CD14-positive monocyte (primary cell): ENCODE results near the gene GYG1. TPM values are rescaled to one million over a fixed set of nuclear protein-coding genes. Genes with fewer than 3 reads are reported as not detected.
A peak's percentile ranks its signal among the peaks of the same experiment; 100 is the strongest.

Source experiments
- DNase-seq, 3 donors: peaks; one replicate each; pipeline ENCODE4 v3.0.0-alpha.2; 2011 to 2022
- H2AFZ ChIP-seq: 2 replicates; pipeline ENCODE4 v1.6.0; 2012; ENCODE audit warnings: mild to moderate bottlenecking, low read depth, low read length, inconsistent platforms; ENCODE audit not compliant: insufficient read depth, poor library complexity, severe bottlenecking
- H3K27ac ChIP-seq, 2 donors: 1 replicate in 1 of 2; 2 replicates in 1 of 2; pipeline ENCODE4 v1.5.1; 2012 to 2013; ENCODE audit warnings: low read length in 2 of 2, control low read depth in 1 of 2, inconsistent platforms in 1 of 2, low read depth in 1 of 2, mild to moderate bottlenecking in 1 of 2
- H3K27me3 ChIP-seq, 2 donors: one replicate each; pipeline versions ENCODE4 v1.6.0 to v1.6.1; 2011 to 2013; ENCODE audit warnings: low read length in 2 of 2; ENCODE audit not compliant: control insufficient read depth in 2 of 2, insufficient read depth in 2 of 2
- H3K36me3 ChIP-seq, 2 donors: replicated peaks in 1 of 2; 1 replicate in 1 of 2; 2 replicates in 1 of 2; pipeline versions ENCODE4 v1.5.1 to v1.6.1; 2012 to 2013; ENCODE audit warnings: low read length in 2 of 2, control low read depth in 1 of 2, inconsistent platforms in 1 of 2, mild to moderate bottlenecking in 1 of 2; ENCODE audit not compliant: insufficient read depth in 2 of 2, control insufficient read depth in 1 of 2
- H3K4me1 ChIP-seq, 2 donors: 1 replicate in 1 of 2; 2 replicates in 1 of 2; pipeline versions ENCODE4 v1.5.1 to v1.6.1; 2012 to 2013; ENCODE audit warnings: low read length in 2 of 2, control low read depth in 1 of 2, inconsistent platforms in 1 of 2, mild to moderate bottlenecking in 1 of 2, moderate library complexity in 1 of 2; ENCODE audit not compliant: insufficient read depth in 2 of 2, control insufficient read depth in 1 of 2
- H3K4me2 ChIP-seq: replicated peaks from 2 replicates; pipeline ENCODE3; 2012; ENCODE audit warnings: low read length, moderate library complexity, mild to moderate bottlenecking; ENCODE audit not compliant: poor library complexity, severe bottlenecking; ENCODE audit errors: extremely low read depth
- H3K4me3 ChIP-seq, 3 experiments: fragments of 200-600 bp in 1 of 3; sonication (generic) in 1 of 3; replicated peaks in 1 of 3; 1 replicate in 2 of 3; 2 replicates in 1 of 3; pipeline ENCODE4 v1.5.1; 2011 to 2013; ENCODE audit warnings: low read length in 3 of 3, mild to moderate bottlenecking in 3 of 3, control low read depth in 2 of 3, low read depth in 2 of 3, inconsistent platforms in 1 of 3, moderate library complexity in 1 of 3
- H3K79me2 ChIP-seq: 2 replicates; pipeline ENCODE4 v1.6.0; 2012; ENCODE audit warnings: mild to moderate bottlenecking, control low read depth, inconsistent platforms, low read length, moderate library complexity; ENCODE audit not compliant: insufficient read depth
- H3K9ac ChIP-seq: 2 replicates; pipeline ENCODE4 v1.6.0; 2017; ENCODE audit warnings: low read length, mild to moderate bottlenecking; ENCODE audit not compliant: insufficient read depth, poor library complexity, severe bottlenecking
- H3K9me3 ChIP-seq, 2 donors: replicated peaks in 1 of 2; 1 replicate in 1 of 2; 2 replicates in 1 of 2; pipeline versions ENCODE4 v1.5.1 to v1.6.1; 2012 to 2013; ENCODE audit warnings: low read length in 2 of 2, control low read depth in 1 of 2; ENCODE audit not compliant: control insufficient read depth in 1 of 2, insufficient read depth in 1 of 2
- H4K20me1 ChIP-seq: 2 replicates; pipeline ENCODE4 v1.6.0; 2012; ENCODE audit warnings: mild to moderate bottlenecking, low read length, control low read depth, moderate library complexity; ENCODE audit not compliant: insufficient read depth
- H3K27ac Mint-ChIP-seq, 7 donors: one replicate each; pipeline ENCODE4 v1.8.0; 2020; ENCODE audit warnings: mild to moderate bottlenecking in 7 of 7, mixed read lengths in 7 of 7, moderate library complexity in 6 of 7, inconsistent platforms in 2 of 7
- H3K27me3 Mint-ChIP-seq, 3 donors: one replicate each; pipeline ENCODE4 v1.8.0; 2021 to 2022; ENCODE audit warnings: low read depth in 3 of 3, mild to moderate bottlenecking in 3 of 3, mixed read lengths in 3 of 3, moderate library complexity in 3 of 3, inconsistent platforms in 1 of 3
- H3K36me3 Mint-ChIP-seq, 2 donors: one replicate each; pipeline ENCODE4 v1.8.0; 2020; ENCODE audit warnings: mixed read lengths in 2 of 2, inconsistent platforms in 1 of 2, mild to moderate bottlenecking in 1 of 2
- H3K4me1 Mint-ChIP-seq: one replicate; pipeline ENCODE4 v1.8.0; 2020; ENCODE audit warnings: mild to moderate bottlenecking, mixed read lengths
- H3K4me3 Mint-ChIP-seq, 2 donors: one replicate each; pipeline ENCODE4 v1.8.0; 2020; ENCODE audit warnings: mild to moderate bottlenecking in 2 of 2, mixed read lengths in 2 of 2, moderate library complexity in 1 of 2
- H3K9me3 Mint-ChIP-seq, 7 donors: one replicate each; pipeline ENCODE4 v1.8.0; 2020 to 2022; ENCODE audit warnings: mixed read lengths in 7 of 7, mild to moderate bottlenecking in 6 of 7, moderate library complexity in 6 of 7, inconsistent platforms in 2 of 7
- CTCF ChIP-seq: fragments of 200-600 bp; IDR thresholded peaks from one replicate; pipeline ENCODE4 v1.8.0; 2022; ENCODE audit warnings: antibody characterized with exemption, mild to moderate bottlenecking
- WGBS: methylation state at CpG from one replicate; pipeline ENCODE4 v1.1.5; 2013; ENCODE audit warnings: missing lambda C conversion rate; ENCODE audit not compliant: insufficient coverage; 5-methylcytosine and 5-hydroxymethylcytosine counted together
- intact Hi-C, 2 donors: fragments of 100-400 bp; cut with micrococcal nuclease; formaldehyde crosslinking; loops; one replicate each; pipeline versions ENCODE4 v1.15.0 to v1.15.1; 2023
- polyA plus RNA-seq, 3 donors: library from polyadenylated mRNA; depleted of rRNA in 1 of 3; unstranded in 2 of 3; stranded (reverse) in 1 of 3; fragments of 300-500 nt in 2 of 3; fragments of >200 nt in 1 of 3; fragmentation: Illumina TruSeq in 2 of 3; gene quantifications; 1 replicate in 2 of 3; 2 replicates in 1 of 3; pipeline ENCODE4 v1.2.3, GENCODE V29; 2012 to 2021

Gene GYG1
- polyA plus RNA-seq, 3 donors = 50.6 to 122 (median 121) TPM

DNA sequence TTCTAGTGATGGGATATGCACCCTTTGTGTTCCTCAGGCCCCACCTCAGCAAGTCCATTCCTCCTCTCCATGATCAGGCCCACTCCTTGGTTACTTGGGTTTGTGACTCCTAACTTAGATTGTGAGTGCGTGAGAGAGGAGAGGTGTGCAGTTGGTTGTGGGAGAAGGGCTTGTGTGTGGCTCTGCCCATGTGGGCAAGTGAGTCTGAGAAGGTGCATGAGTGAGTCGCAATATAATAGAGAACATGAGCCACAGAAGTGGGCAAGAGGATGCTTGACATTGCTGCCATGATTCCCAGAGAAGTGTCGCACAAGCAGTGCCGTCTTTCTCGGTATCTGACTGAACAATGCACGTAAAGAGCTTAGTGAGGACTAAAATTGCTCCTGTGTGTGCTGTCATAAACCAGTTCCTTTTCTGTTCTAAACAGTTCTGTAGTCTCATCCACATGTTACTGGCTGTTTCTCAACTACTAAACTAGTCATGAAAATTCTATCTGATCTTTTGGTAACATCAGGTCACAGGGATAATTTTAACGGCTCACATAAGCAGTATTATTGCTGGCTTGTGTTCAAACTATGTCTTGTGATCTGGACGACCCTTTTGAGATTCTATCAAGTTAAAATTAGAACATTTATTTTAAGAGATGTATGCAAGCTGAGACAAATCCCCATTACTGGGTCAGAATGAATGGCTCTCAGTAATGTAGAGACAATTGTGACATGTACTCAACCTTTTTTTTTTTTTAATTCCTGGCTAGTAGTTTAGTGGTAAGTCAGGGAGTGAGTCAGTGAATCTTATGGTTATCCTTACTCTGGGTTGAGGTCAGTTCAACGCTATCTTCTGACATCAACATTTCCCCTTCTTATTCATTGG lies 25.6 kb downstream of the GYG1 start:
- H3K9me3 ChIP-seq = no peaks in the 10 kb centered on the region
- Mint-ChIP-seq H3K36me3 (peaks cover 64 to 91% of the 10 kb centered on the region in 2 donors), H3K4me1 (no peaks in the 10 kb centered on the region), H3K27me3 (peaks cover 0 to 2% (median 0%) of the 10 kb centered on the region in 3 donors), H3K4me3 (no peak overlapping the region), H3K9me3 (no peaks in the 10 kb centered on the region), H3K27ac (peak overlapping the region in 4 of 7 donors; percentile 5 to 77 (median 24))
- no peak overlapping the region for H3K9ac ChIP-seq
- H3K27ac ChIP-seq = peak overlapping the region in 1 of 2 donors; percentile 15
- no peaks in the 10 kb centered on the region for H3K4me1 ChIP-seq
- H3K36me3 ChIP-seq = peaks cover 74 to 97% of the 10 kb centered on the region in 2 donors
- WGBS = 100% methylated on average over 6 of the region's 9 CpGs
- no peak overlapping the region for H3K4me3 ChIP-seq
- no peak for DNase-seq
- no peak overlapping the region for H3K4me2 ChIP-seq
- no peak overlapping the region for H2AFZ ChIP-seq
- no peak for TF ChIP-seq CTCF
- no peaks in the 10 kb centered on the region for H3K27me3 ChIP-seq
- intact Hi-C loops = no loop called here
- H3K79me2 ChIP-seq = peaks cover 4% of the 10 kb centered on the region
- peaks cover 53% of the 10 kb centered on the region for H4K20me1 ChIP-seq

GRCh38 chr3:149018247-149018646 lies 26.9 kb downstream of the GYG1 start:
- Histone ChIP-seq H3K79me2 (no peaks in the 10 kb centered on the region), H3K4me3 (no peak overlapping the region), H2AFZ (no peak overlapping the region), H3K9ac (no peak overlapping the region), H3K27ac (no peak overlapping the region), H3K27me3 (no peaks in the 10 kb centered on the region), H3K4me1 (no peaks in the 10 kb centered on the region), H3K9me3 (no peaks in the 10 kb centered on the region), H3K36me3 (peaks cover 72 to 97% of the 10 kb centered on the region in 2 donors), H3K4me2 (no peak overlapping the region), H4K20me1 (peaks cover 49% of the 10 kb centered on the region)
- intact Hi-C loops = no loop called here
- Mint-ChIP-seq H3K4me3 (no peak overlapping the region), H3K9me3 (no peaks in the 10 kb centered on the region), H3K36me3 (peaks cover 73 to 89% of the 10 kb centered on the region in 2 donors), H3K27me3 (peaks cover 0 to 2% (median 0%) of the 10 kb centered on the region in 3 donors), H3K4me1 (no peaks in the 10 kb centered on the region), H3K27ac (peak overlapping the region in 2 of 7 donors; percentile 15 to 17)
- no peak for TF ChIP-seq CTCF
- WGBS = no CpG with 5 or more reads among the region's 1 CpG
- DNase-seq = no peak
